ENCODE data around the gene TEX54. TPM values are rescaled to one million over a fixed set of nuclear protein-coding genes. Genes with fewer than 3 reads are reported as not detected.
A peak's percentile ranks its signal among the peaks of the same experiment; 100 is the strongest.

Gene TEX54
- total and polyA plus RNA-seq, 2 of the 13 experiments (the other 11 are each of a cell fraction or from before 2014, with no cell fraction given) = not detected

DNA sequence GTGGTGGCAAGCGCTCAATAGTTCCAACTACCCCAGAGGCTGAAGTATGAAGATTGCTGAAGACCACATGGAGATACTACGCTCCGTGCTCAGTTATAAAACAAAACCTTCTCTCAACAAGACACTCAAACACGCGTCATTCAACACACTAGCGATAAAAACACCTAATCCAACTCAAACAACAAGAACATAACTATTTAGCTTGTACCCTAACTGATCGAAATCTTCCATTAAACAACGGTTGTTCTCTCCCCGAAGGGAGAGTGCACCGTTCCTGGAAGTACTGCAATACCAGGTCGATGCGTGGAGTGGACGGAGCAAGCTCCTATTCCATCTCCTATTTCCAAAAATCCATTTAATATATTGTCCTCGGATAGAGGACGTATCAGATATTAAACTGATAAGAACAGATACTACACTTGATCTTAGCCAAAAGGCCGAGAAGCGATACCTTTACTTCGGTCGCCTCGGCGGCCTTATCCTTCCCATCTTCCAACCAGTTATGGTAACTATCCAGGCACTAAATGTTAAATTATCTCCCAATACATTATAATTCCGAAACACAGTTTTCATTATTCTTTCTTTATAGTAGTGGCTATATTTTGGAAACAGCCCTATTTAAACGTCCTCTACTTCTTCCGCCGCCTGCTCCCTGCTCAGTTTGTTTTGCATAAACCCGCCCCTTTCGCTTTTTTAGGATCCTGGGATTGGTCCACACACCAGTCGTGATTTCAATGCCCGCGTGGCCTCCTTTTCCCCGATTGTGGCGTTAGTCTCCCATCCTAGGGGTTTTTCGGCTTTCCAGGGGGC is 8.9 kb upstream of the TEX54 start (continued):
- TF ChIP-seq, protein P1, sequence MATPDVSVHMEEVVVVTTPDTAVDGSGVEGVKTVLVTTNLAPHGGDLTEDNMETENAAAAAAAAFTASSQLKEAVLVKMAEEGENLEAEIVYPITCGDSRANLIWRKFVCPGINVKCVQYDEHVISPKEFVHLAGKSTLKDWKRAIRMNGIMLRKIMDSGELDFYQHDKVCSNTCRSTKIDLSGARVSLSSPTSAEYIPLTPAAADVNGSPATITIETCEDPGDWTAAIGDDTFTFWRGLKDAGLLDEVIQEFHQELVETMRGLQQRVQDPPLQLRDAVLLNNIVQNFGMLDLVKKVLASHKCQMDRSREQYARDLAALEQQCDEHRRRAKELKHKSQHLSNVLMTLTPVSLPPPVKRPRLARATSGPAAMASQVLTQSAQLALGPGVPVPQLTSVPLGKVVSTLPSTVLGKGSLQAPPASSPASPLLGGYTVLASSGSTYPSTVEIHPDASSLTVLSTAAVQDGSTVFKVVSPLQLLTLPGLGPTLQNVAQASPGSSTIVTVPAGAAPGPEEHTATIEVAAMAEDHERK (CRISPR knock-in tag; IDR thresholded peaks at IDR 0.05; ENCODE audit: low read depth) = peak; percentile 70; the same call in 1 of the 2 replicates
- TF ChIP-seq SNAI1 (CRISPR knock-in tag; IDR thresholded peaks at IDR 0.05; ENCODE audit: borderline replicate concordance) (no peak), MZF1 (CRISPR knock-in tag; IDR thresholded peaks at IDR 0.05; ENCODE audit: borderline replicate concordance) (peak; percentile 86; the same call in 1 of the 2 replicates), U2AF1 (optimal IDR thresholded peaks at IDR 0.05; ENCODE audit: low read depth, low read length) (no peak), SOX6 (IDR thresholded peaks at IDR 0.05) (no peak), SOX6 (CRISPR knock-in tag; IDR thresholded peaks at IDR 0.05) (peak; percentile 82), ZNF441 (CRISPR knock-in tag; IDR thresholded peaks at IDR 0.05; ENCODE audit: borderline replicate concordance) (peak; percentile 56), ZNF251 (CRISPR knock-in tag; IDR thresholded peaks at IDR 0.05) (no peak; the same call in 1 of the 2 replicates), ZBTB8A (CRISPR knock-in tag; IDR thresholded peaks at IDR 0.05; ENCODE audit: borderline replicate concordance, low read depth) (peak; percentile 87; the same call in 1 of the 2 replicates), ISX (CRISPR knock-in tag; conservative IDR thresholded peaks at IDR 0.05) (peak; percentile 75; the same call in 1 of the 2 replicates), ZNF329 (CRISPR knock-in tag; IDR thresholded peaks at IDR 0.05; ENCODE audit: low read depth) (peak; percentile 90), KLF9 (CRISPR knock-in tag; IDR thresholded peaks at IDR 0.05; ENCODE audit: low read depth) (peak; percentile 98), FOXP1 (IDR thresholded peaks at IDR 0.05) (peak; percentile 63; the same call in 1 of the 2 replicates), FOXP1 (CRISPR knock-in tag; IDR thresholded peaks at IDR 0.05) (peak; percentile 77), ZNF747 (CRISPR knock-in tag; IDR thresholded peaks at IDR 0.05; ENCODE audit: borderline replicate concordance) (no peak; the same call in 1 of the 2 replicates), ERF (CRISPR knock-in tag; IDR thresholded peaks at IDR 0.05) (peak; percentile 91)
- TF ChIP-seq, protein P2, sequence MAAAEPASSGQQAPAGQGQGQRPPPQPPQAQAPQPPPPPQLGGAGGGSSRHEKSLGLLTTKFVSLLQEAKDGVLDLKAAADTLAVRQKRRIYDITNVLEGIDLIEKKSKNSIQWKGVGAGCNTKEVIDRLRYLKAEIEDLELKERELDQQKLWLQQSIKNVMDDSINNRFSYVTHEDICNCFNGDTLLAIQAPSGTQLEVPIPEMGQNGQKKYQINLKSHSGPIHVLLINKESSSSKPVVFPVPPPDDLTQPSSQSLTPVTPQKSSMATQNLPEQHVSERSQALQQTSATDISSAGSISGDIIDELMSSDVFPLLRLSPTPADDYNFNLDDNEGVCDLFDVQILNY (CRISPR knock-in tag; conservative IDR thresholded peaks at IDR 0.05) = 0 out of 2 replicates have a peak, but pooled peaks have one; percentile 35
- TF ChIP-seq, protein P3, sequence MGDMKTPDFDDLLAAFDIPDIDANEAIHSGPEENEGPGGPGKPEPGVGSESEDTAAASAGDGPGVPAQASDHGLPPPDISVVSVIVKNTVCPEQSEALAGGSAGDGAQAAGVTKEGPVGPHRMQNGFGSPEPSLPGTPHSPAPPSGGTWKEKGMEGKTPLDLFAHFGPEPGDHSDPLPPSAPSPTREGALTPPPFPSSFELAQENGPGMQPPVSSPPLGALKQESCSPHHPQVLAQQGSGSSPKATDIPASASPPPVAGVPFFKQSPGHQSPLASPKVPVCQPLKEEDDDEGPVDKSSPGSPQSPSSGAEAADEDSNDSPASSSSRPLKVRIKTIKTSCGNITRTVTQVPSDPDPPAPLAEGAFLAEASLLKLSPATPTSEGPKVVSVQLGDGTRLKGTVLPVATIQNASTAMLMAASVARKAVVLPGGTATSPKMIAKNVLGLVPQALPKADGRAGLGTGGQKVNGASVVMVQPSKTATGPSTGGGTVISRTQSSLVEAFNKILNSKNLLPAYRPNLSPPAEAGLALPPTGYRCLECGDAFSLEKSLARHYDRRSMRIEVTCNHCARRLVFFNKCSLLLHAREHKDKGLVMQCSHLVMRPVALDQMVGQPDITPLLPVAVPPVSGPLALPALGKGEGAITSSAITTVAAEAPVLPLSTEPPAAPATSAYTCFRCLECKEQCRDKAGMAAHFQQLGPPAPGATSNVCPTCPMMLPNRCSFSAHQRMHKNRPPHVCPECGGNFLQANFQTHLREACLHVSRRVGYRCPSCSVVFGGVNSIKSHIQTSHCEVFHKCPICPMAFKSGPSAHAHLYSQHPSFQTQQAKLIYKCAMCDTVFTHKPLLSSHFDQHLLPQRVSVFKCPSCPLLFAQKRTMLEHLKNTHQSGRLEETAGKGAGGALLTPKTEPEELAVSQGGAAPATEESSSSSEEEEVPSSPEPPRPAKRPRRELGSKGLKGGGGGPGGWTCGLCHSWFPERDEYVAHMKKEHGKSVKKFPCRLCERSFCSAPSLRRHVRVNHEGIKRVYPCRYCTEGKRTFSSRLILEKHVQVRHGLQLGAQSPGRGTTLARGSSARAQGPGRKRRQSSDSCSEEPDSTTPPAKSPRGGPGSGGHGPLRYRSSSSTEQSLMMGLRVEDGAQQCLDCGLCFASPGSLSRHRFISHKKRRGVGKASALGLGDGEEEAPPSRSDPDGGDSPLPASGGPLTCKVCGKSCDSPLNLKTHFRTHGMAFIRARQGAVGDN (CRISPR knock-in tag; IDR thresholded peaks at IDR 0.05) = no peak
- TF ChIP-seq, protein P4, sequence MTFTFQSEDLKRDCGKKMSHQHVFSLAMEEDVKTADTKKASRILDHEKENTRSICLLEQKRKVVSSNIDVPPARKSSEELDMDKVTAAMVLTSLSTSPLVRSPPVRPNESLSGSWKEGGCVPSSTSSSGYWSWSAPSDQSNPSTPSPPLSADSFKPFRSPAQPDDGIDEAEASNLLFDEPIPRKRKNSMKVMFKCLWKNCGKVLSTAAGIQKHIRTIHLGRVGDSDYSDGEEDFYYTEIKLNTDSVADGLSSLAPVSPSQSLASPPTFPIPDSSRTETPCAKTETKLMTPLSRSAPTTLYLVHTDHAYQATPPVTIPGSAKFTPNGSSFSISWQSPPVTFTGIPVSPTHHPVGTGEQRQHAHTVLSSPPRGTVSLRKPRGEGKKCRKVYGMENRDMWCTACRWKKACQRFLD (CRISPR knock-in tag; IDR thresholded peaks at IDR 0.05; ENCODE audit: borderline replicate concordance) = no peak
- TF ChIP-seq, protein P5, sequence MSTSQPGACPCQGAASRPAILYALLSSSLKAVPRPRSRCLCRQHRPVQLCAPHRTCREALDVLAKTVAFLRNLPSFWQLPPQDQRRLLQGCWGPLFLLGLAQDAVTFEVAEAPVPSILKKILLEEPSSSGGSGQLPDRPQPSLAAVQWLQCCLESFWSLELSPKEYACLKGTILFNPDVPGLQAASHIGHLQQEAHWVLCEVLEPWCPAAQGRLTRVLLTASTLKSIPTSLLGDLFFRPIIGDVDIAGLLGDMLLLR (CRISPR knock-in tag; IDR thresholded peaks at IDR 0.05) = no peak
